Tibial artery (tissue), 4 donors: Measurements from ENCODE around the gene RNF44.

Experiments used
- DNase-seq, 2 donors: peaks; one replicate each; pipeline ENCODE4 v3.0.0-alpha.2; 2019
- H3K27ac ChIP-seq, 2 donors: fragments of 200-600 bp; sonication (generic) in 1 of 2; 1 replicate in 1 of 2; 2 replicates in 1 of 2; pipeline ENCODE4 v1.5.1; 2018 to 2019; ENCODE audit warnings: mild to moderate bottlenecking in 1 of 2
- H3K27me3 ChIP-seq, 2 donors: fragments of 200-600 bp; sonication (generic) in 1 of 2; one replicate each; pipeline versions ENCODE4 v1.5.1 to v1.6.0; 2016 to 2019
- H3K36me3 ChIP-seq, 3 donors: fragments of 200-600 bp; sonication (generic) in 2 of 3; one replicate each; pipeline ENCODE4 v1.5.1; 2016 to 2019; ENCODE audit warnings: mild to moderate bottlenecking in 2 of 3
- H3K4me1 ChIP-seq, 4 donors: fragments of 200-600 bp; sonication (generic) in 2 of 4; 1 replicate in 3 of 4; 2 replicates in 1 of 4; pipeline ENCODE4 v1.5.1; 2016 to 2019
- H3K4me3 ChIP-seq, 2 donors: fragments of 200-600 bp; sonication (generic) in 1 of 2; 1 replicate in 1 of 2; 2 replicates in 1 of 2; pipeline ENCODE4 v1.5.1; 2018 to 2019; ENCODE audit warnings: mild to moderate bottlenecking in 2 of 2
- H3K9me3 ChIP-seq, 3 donors: fragments of 200-600 bp; sonication (generic) in 1 of 3; one replicate each; pipeline ENCODE4 v1.5.1; 2016 to 2019
- intact Hi-C: fragments of 100-400 bp; cut with DNase I; formaldehyde crosslinking; loops from one replicate; pipeline ENCODE4 v1.15.0; 2023; ENCODE audit warnings: low total_unique reads
- TF ChIP-seq, protein P1 (sequence below), 2 experiments: fragments of 200-600 bp in 1 of 2; fragments of 450-650 bp in 1 of 2; IDR thresholded peaks; one replicate each; pipeline ENCODE4 v1.5.1; 2017 to 2019; ENCODE audit warnings: antibody characterized with exemption in 2 of 2, mild to moderate bottlenecking in 1 of 2, moderate library complexity in 1 of 2

Gene RNF44

GRCh38 chr5:176536902-176537553, at the start of gene RNF44:
Gene RNF44, minus strand, starts transcription at chr5:176537402. Its CDS starts 4,930 bp downstream, at chr5:176532472.
- H3K36me3 ChIP-seq: peaks cover under 1 to 2% (median 2%) of the 10 kb centered on the region in 3 donors
- TF ChIP-seq, protein P1, sequence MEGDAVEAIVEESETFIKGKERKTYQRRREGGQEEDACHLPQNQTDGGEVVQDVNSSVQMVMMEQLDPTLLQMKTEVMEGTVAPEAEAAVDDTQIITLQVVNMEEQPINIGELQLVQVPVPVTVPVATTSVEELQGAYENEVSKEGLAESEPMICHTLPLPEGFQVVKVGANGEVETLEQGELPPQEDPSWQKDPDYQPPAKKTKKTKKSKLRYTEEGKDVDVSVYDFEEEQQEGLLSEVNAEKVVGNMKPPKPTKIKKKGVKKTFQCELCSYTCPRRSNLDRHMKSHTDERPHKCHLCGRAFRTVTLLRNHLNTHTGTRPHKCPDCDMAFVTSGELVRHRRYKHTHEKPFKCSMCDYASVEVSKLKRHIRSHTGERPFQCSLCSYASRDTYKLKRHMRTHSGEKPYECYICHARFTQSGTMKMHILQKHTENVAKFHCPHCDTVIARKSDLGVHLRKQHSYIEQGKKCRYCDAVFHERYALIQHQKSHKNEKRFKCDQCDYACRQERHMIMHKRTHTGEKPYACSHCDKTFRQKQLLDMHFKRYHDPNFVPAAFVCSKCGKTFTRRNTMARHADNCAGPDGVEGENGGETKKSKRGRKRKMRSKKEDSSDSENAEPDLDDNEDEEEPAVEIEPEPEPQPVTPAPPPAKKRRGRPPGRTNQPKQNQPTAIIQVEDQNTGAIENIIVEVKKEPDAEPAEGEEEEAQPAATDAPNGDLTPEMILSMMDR (IDR thresholded peaks at IDR 0.05): no peak
- DNase-seq: peak; percentile 98 to 99
- H3K27ac ChIP-seq: peak within 1 kb of the TSS; percentile 92
- H3K4me1 ChIP-seq: peaks cover 3 to 48% (median 39%) of the 10 kb centered on the region in 4 donors
- H3K4me3 ChIP-seq: peak within 1 kb of the TSS; percentile 83 to 87
- H3K27me3 ChIP-seq: no peaks in the 10 kb centered on the region
- H3K9me3 ChIP-seq: no peaks in the 10 kb centered on the region
- intact Hi-C loops: loop anchor here (1.0 to 5.0 kb wide), 3 partner anchors 90 to 121 kb away; partner anchors contain the start of genes CLTB, FAF2 and TSPAN17

GRCh38 chr5:176583076-176583475, 45.9 kb upstream of the RNF44 start:
- intact Hi-C loops: no loop called here
- peaks cover 0 to 21% (median 21%) of the 10 kb centered on the region in 3 donors for H3K9me3 ChIP-seq
- TF ChIP-seq, protein P1 (IDR thresholded peaks at IDR 0.05): no peak
- H3K27ac ChIP-seq: no peak overlapping the region
- H3K27me3 ChIP-seq: peaks cover 0 to 5% of the 10 kb centered on the region in 2 donors
- DNase-seq: no peak
- no peaks in the 10 kb centered on the region for H3K36me3 ChIP-seq
- H3K4me1 ChIP-seq: no peaks in the 10 kb centered on the region
- H3K4me3 ChIP-seq: no peak overlapping the region

- H3K4me1 ChIP-seq: no peaks in the 10 kb centered on the region
- H3K27me3 ChIP-seq: peaks cover 0 to 19% of the 10 kb centered on the region in 2 donors
- no peak overlapping the region for H3K4me3 ChIP-seq
- H3K36me3 ChIP-seq: no peaks in the 10 kb centered on the region
- TF ChIP-seq, protein P1 (IDR thresholded peaks at IDR 0.05): no peak
- DNase-seq: no peak
- intact Hi-C loops: no loop called here
- H3K9me3 ChIP-seq: peaks cover 0 to 21% (median 21%) of the 10 kb centered on the region in 3 donors
- no peak overlapping the region for H3K27ac ChIP-seq
Observed at GRCh38 chr5:176581361-176581760, 44.2 kb upstream of the RNF44 start.

- Histone ChIP-seq H3K4me3 (no peak overlapping the region), H3K9me3 (peaks cover 0 to 5% (median 2%) of the 10 kb centered on the region in 3 donors), H3K4me1 (no peaks in the 10 kb centered on the region), H3K36me3 (no peaks in the 10 kb centered on the region), H3K27ac (no peak overlapping the region), H3K27me3 (peaks cover 0 to 39% of the 10 kb centered on the region in 2 donors)
- TF ChIP-seq, protein P1 (IDR thresholded peaks at IDR 0.05): no peak
- intact Hi-C loops: loop anchor here (10.0 kb wide), 1 partner anchor 305 kb away; no protein-coding TSS in a partner anchor
- no peak for DNase-seq
Observed at GRCh38 chr5:176579323-176579722, 42.1 kb upstream of the RNF44 start.

DNA sequence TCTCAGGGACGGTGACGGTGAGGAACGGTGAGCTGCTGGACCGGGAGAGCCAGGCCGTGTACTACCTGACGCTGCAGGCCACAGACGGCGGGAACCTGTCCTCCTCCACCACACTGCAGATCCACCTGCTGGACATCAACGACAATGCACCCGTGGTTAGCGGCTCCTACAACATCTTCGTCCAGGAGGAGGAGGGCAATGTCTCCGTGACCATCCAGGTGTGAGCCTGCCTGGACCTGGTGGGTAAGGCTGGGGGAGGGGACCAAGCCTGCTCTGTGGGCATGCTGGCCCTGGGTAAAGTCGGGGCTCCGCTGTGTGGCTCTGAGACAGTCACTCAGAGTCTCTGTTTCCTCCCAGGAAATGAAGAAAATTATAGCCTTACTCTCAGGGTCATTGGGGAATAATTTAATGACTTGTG, 41.2 kb upstream of the RNF44 start:
- intact Hi-C loops: loop anchor here (10.0 kb wide), 1 partner anchor 306 kb away; no protein-coding TSS in a partner anchor
- no peak for DNase-seq
- TF ChIP-seq, protein P1 (IDR thresholded peaks at IDR 0.05): peak in 1 of 2 experiments; percentile 19
- Histone ChIP-seq H3K27me3 (peaks cover 0 to 48% of the 10 kb centered on the region in 2 donors), H3K4me3 (no peak overlapping the region), H3K9me3 (no peaks in the 10 kb centered on the region), H3K4me1 (no peaks in the 10 kb centered on the region), H3K36me3 (no peaks in the 10 kb centered on the region), H3K27ac (no peak overlapping the region)
